Nephron (organoid): Measurements from ENCODE around the gene ADGRD2.

ENCODE experiments used
- H3K27ac Mint-ChIP-seq, 3 experiments: 2 replicates each; pipeline ENCODE4 v1.8.0; 2020; ENCODE audit warnings: mixed read lengths in 3 of 3, mild to moderate bottlenecking in 2 of 3, moderate library complexity in 1 of 3
- H3K27me3 Mint-ChIP-seq: 2 replicates; pipeline ENCODE4 v1.8.0; 2021; ENCODE audit warnings: low read depth, mild to moderate bottlenecking, moderate library complexity, mixed read lengths
- H3K36me3 Mint-ChIP-seq: 2 replicates; pipeline ENCODE4 v1.8.0; 2020; ENCODE audit warnings: low read depth, mixed read lengths
- H3K4me1 Mint-ChIP-seq: 2 replicates; pipeline ENCODE4 v1.8.0; 2020; ENCODE audit warnings: mixed read lengths
- H3K4me3 Mint-ChIP-seq, 3 experiments: 2 replicates each; pipeline ENCODE4 v1.8.0; 2020; ENCODE audit warnings: mild to moderate bottlenecking in 3 of 3, mixed read lengths in 3 of 3, moderate library complexity in 2 of 3
- H3K9me3 Mint-ChIP-seq: 2 replicates; pipeline ENCODE4 v1.8.0; 2020; ENCODE audit warnings: mixed read lengths
- TF ChIP-seq, protein P1 (sequence below), 3 experiments: fragments of 200-600 bp; sonication (generic); IDR thresholded peaks; one replicate each; pipeline ENCODE4 v1.5.0; 2021; ENCODE audit warnings: antibody characterized with exemption in 3 of 3; ENCODE audit not compliant: unreplicated experiment in 3 of 3

Gene ADGRD2

DNA sequence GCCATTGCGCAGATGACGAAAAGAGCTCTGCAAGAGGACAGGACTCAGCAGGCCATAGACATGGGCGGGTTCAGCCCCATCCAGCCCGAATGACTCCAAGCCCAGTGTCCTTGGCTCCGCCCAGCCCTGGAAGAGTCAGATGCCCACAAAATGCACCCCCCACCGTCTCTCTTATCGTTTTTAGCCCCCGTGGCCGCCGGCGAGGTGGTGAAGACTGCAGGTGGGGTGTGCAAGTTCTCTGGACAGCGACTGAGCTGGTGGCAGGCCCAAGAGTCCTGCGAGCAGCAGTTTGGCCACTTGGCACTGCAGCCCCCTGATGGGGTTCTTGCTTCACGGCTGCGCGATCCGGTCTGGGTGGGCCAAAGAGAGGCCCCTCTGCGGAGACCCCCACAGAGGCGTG lies 2.1 kb downstream of the ADGRD2 start:
- TF ChIP-seq, protein P1, sequence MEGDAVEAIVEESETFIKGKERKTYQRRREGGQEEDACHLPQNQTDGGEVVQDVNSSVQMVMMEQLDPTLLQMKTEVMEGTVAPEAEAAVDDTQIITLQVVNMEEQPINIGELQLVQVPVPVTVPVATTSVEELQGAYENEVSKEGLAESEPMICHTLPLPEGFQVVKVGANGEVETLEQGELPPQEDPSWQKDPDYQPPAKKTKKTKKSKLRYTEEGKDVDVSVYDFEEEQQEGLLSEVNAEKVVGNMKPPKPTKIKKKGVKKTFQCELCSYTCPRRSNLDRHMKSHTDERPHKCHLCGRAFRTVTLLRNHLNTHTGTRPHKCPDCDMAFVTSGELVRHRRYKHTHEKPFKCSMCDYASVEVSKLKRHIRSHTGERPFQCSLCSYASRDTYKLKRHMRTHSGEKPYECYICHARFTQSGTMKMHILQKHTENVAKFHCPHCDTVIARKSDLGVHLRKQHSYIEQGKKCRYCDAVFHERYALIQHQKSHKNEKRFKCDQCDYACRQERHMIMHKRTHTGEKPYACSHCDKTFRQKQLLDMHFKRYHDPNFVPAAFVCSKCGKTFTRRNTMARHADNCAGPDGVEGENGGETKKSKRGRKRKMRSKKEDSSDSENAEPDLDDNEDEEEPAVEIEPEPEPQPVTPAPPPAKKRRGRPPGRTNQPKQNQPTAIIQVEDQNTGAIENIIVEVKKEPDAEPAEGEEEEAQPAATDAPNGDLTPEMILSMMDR (IDR thresholded peaks at IDR 0.05; ENCODE audit: unreplicated experiment in 3 of 3), result no peak
- no peaks in the 10 kb centered on the region for H3K9me3 Mint-ChIP-seq
- peaks cover 5% of the 10 kb centered on the region for H3K4me1 Mint-ChIP-seq
- H3K27ac Mint-ChIP-seq, result no peak overlapping the region
- H3K36me3 Mint-ChIP-seq, result no peaks in the 10 kb centered on the region
- peaks cover 66% of the 10 kb centered on the region for H3K27me3 Mint-ChIP-seq
- peak overlapping the region in 1 of 3 experiments; percentile 4 for H3K4me3 Mint-ChIP-seq

DNA sequence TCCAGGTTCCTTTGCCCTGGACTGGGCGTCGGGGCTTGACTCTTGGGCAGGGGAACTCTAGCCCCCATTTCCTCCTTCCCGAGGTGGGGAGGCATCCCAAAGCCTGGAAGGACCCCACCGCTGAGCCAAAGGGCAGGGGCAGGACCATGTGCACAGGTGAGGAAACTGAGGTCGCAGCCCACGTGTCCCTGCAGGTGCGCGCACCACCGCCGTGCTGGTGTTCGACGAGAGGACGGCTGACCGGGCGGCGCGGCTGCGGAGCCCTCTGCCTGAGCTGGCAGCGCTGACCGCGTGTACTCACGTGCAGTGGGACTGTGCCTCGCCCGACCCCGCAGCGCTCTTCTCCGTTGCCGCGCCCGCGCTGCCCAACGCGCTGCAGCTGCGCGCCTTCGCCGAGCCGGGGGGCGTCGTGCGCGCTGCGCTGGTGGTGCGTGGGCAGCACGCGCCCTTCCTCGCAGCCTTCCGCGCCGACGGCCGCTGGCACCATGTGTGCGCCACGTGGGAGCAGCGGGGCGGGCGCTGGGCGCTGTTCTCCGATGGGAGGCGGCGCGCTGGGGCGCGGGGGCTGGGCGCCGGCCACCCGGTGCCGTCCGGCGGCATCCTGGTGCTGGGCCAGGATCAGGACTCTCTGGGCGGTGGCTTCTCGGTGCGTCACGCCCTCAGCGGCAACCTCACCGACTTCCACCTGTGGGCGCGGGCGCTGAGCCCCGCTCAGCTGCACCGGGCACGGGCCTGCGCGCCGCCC lies 2.8 kb downstream of the ADGRD2 start:
- Mint-ChIP-seq H3K9me3 (no peaks in the 10 kb centered on the region), H3K36me3 (no peaks in the 10 kb centered on the region), H3K4me1 (peaks cover 5% of the 10 kb centered on the region), H3K27me3 (peaks cover 70% of the 10 kb centered on the region), H3K4me3 (no peak overlapping the region), H3K27ac (no peak overlapping the region)
- TF ChIP-seq, protein P1 (IDR thresholded peaks at IDR 0.05; ENCODE audit: unreplicated experiment in 3 of 3), result no peak

DNA sequence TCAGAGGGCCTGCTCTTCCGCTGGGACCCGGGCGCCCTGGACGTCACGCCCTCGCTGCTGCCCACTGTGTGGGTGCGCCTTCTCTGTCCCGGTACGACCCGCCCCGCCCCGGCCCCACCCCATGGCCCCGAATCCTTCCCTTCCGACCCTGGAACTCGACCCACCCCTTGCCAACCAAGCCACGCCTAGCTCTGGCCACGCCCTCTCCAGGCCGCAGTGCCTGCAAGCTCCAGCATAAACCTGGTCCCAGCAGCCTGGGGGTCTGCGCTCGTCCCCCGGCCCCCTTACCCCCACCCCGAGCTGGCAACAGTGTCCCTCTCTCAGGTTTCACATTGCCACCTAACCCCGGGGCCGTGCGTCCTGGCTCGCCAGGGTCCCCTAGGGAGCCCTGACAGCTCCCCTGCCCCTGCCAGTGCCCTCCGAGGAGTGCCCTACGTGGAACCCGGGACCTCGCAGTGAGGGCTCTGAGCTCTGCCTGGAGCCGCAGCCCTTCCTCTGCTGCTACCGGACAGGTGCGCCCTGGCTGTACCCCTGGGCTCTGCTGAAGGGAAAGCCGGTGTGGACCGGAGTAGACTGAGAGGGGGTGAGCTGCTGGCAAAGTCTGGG lies 3.4 kb downstream of the ADGRD2 start:
- Mint-ChIP-seq H3K27ac (no peak overlapping the region), H3K36me3 (no peaks in the 10 kb centered on the region), H3K27me3 (peaks cover 67% of the 10 kb centered on the region), H3K9me3 (no peaks in the 10 kb centered on the region), H3K4me3 (peak overlapping the region in 1 of 3 experiments; percentile 31), H3K4me1 (peaks cover 5% of the 10 kb centered on the region)
- TF ChIP-seq, protein P1 (IDR thresholded peaks at IDR 0.05; ENCODE audit: unreplicated experiment in 3 of 3), result no peak

DNA sequence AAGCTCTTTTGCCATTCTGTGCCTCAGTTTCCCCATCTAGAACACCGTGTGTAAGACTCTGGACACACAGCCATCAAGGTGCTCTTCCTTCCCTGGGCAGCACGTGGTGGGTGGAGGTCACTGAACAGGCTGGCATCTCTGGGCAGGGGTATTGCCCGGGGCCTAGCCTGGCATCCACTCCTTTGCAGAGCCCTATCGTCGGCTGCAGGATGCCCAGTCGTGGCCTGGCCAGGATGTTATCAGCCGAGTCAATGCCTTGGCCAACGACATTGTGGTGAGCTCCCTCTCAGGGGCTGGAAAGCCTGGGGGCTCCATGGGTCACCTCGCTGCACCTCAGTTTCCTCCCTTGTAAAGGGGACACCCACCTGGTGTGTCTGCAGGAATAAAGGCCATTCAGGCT lies 4.0 kb downstream of the ADGRD2 start:
- Mint-ChIP-seq H3K27ac (no peak overlapping the region), H3K36me3 (no peaks in the 10 kb centered on the region), H3K27me3 (peaks cover 70% of the 10 kb centered on the region), H3K4me1 (peaks cover 5% of the 10 kb centered on the region), H3K4me3 (no peak overlapping the region), H3K9me3 (no peaks in the 10 kb centered on the region)
- TF ChIP-seq, protein P1 (IDR thresholded peaks at IDR 0.05; ENCODE audit: unreplicated experiment in 3 of 3), result no peak

DNA sequence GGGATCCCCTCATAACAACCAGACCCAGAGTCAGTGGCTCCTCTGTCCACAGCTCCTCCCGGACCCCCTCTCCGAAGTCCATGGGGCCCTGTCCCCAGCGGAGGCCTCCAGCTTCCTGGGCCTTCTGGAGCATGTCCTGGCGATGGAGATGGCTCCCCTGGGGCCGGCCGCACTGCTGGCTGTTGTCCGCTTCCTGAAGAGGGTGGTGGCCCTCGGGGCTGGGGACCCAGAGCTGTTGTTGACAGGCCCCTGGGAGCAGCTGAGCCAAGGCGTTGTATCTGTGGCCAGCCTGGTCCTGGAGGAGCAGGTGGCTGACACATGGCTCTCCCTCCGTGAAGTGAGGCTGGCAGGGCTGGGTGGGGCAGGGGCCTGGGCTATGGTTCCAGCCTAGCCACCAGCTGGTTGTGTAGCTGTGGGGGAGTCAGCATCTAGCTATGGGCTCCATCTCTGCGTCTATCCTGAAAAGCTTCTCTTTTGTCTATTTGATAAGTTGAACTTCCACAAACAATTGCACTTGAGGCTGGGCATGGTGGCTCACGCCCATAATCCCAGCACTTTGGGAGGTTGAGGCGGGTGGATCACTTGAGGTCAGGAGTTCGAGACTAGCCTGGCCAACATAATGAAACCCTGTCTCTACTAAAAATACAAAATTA lies 4.7 kb downstream of the ADGRD2 start:
- Mint-ChIP-seq H3K27me3 (peaks cover 63% of the 10 kb centered on the region), H3K9me3 (no peaks in the 10 kb centered on the region)

More for the DNA sequence above, 4.7 kb downstream of the ADGRD2 start:
- Mint-ChIP-seq H3K36me3 (no peaks in the 10 kb centered on the region), H3K4me1 (peaks cover 5% of the 10 kb centered on the region), H3K27ac (no peak overlapping the region), H3K4me3 (no peak overlapping the region)
- TF ChIP-seq, protein P1 (IDR thresholded peaks at IDR 0.05; ENCODE audit: unreplicated experiment in 3 of 3), result no peak
